LNCaP clone FGC (cell line): ENCODE data around the gene KRTAP4-7.
"Not testable (repeated sequence)": the region's sequence is repeated elsewhere in the genome, so short reads cannot be mapped to it uniquely, and the experiment has no call there.

Experiments
- DNase-seq: peaks from one replicate; pipeline ENCODE4 v3.0.0-alpha.2; 2011; ENCODE audit warnings: low read depth
- H3K4me3 ChIP-seq: 2 replicates; pipeline ENCODE4 v1.5.1; 2011; ENCODE audit warnings: mild to moderate bottlenecking, low read depth, low read length, control low read depth
- TF ChIP-seq, protein P1 (sequence below): IDR thresholded peaks from 2 replicates; pipeline ENCODE4 v1.5.1; 2012; ENCODE audit warnings: mild to moderate bottlenecking; ENCODE audit not compliant: control insufficient read depth, insufficient read depth; ENCODE audit errors: extremely low read depth

Gene KRTAP4-7

DNA sequence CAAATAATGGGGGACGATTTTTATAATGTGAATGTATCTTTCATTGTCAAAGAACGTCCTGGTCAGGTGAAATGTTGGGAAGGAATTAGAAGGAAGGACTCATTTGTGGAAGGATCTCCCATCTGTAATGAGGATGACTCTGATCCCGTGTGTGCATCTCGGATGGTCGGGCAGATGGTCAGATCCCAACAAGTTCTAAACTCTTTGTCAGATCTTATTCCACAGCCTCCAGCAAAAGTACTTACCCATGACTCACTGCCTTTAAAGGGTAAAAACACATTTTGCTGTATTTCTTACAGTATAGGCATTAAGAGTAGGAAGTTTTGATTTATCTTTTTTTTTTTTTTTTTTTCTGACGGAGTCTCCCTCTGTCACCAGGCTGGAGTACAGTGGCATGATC, 14.5 kb downstream of the KRTAP4-7 start:
- TF ChIP-seq, protein P1, sequence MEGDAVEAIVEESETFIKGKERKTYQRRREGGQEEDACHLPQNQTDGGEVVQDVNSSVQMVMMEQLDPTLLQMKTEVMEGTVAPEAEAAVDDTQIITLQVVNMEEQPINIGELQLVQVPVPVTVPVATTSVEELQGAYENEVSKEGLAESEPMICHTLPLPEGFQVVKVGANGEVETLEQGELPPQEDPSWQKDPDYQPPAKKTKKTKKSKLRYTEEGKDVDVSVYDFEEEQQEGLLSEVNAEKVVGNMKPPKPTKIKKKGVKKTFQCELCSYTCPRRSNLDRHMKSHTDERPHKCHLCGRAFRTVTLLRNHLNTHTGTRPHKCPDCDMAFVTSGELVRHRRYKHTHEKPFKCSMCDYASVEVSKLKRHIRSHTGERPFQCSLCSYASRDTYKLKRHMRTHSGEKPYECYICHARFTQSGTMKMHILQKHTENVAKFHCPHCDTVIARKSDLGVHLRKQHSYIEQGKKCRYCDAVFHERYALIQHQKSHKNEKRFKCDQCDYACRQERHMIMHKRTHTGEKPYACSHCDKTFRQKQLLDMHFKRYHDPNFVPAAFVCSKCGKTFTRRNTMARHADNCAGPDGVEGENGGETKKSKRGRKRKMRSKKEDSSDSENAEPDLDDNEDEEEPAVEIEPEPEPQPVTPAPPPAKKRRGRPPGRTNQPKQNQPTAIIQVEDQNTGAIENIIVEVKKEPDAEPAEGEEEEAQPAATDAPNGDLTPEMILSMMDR: no peak
- DNase-seq: no peak

DNA sequence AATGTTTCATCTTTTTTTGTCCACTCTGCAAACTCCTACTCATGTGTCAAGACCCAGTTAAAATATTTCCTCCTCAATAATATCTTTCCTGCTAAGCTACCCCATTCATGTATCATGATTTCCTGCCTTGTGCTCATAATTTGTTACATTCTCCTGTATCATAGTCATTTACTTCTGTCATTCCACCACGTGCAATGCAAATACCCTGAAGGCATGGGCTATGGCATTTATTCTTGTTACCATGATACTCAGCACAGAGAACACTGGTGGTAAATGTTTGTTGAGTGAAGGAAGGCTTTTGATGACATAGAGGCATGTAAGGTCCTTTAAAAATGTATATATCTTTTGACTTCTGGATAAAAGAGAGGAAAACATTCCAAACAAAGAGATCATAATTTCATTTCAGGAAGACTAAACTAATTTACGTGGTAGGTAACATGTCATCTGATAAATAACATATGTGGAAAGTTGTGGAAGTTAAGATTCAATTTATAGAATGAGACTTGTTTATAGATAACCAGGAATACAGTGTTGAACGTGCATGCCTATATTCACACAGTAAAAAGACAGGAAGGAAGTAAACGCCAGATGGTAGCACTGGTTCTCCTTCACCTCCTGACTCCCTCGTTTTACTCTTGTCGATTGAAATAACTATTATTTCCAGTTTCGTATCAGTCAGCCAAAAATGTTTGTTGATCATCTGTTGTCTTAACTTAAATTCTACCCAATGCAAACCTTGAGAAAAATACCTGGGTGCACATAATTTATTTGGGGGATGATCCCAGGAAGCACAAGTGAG, 15.9 kb downstream of the KRTAP4-7 start:
- H3K4me3 ChIP-seq, DNase-seq: not testable (repeated sequence)

More for the DNA sequence above, 14.5 kb downstream of the KRTAP4-7 start:
- H3K4me3 ChIP-seq: no peak overlapping the region

DNA sequence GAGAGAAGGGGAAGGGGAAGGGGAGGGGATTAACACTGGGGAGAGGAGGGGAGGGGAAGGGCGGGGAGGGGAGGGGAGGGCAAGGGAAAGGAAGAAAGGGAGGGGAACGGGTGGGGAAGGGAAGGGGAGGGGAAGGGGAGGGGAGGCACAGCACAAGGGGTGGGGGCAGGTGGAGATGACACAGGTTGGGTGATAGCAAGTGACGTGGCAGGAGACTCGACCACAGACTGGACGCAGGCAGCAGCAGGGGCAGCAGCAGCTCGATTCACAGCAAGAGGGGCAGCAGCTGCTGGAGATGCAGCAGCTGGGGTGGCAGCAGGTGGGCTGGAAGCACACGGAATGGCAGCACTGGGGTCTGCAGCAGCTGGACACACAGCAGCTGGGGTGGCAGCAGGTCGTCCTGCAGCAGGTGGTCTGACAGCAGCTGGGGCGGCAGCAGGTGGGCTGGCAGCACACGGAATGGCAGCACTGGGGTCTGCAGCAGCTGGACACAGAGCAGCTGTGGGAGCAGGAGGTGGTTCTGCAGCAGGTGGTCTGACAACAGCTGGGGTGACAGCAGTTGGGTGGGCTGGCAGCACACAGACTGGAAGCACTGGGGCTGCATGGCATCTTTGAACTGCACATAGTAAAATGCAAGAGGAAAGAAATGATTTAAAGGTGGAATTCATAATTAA, 17.8 kb downstream of the KRTAP4-7 start, which contains the start of gene KRTAP4-16:
Gene KRTAP4-16, minus strand, starts transcription at position 624 of the 674 bp plus-strand sequence. Its CDS starts 0 bp downstream, at position 624.
- no peak for DNase-seq
- H3K4me3 ChIP-seq: no peak within 1 kb of the TSS
- TF ChIP-seq, protein P1: no peak

DNA sequence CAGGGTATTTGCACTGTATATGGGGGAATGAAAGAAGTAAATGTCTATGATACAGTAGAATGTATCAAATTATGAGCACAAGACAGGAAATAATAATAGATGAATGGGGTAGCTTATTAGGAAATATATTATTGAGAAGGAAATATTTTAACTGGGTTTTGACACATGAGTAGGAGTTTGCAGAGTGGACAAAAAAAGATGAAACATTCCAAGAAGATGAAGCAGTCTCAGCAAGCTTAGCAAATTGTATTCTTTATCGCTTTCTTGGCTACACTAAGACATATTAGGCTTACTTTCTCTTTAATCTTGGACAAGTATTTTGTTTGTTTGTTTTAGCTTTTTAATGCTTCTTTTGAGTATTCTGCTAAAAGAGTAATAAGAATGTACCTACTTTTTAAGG, 19.9 kb downstream of the KRTAP4-7 start:
- DNase-seq: no peak
- no peak overlapping the region for H3K4me3 ChIP-seq
- TF ChIP-seq, protein P1: no peak

DNA sequence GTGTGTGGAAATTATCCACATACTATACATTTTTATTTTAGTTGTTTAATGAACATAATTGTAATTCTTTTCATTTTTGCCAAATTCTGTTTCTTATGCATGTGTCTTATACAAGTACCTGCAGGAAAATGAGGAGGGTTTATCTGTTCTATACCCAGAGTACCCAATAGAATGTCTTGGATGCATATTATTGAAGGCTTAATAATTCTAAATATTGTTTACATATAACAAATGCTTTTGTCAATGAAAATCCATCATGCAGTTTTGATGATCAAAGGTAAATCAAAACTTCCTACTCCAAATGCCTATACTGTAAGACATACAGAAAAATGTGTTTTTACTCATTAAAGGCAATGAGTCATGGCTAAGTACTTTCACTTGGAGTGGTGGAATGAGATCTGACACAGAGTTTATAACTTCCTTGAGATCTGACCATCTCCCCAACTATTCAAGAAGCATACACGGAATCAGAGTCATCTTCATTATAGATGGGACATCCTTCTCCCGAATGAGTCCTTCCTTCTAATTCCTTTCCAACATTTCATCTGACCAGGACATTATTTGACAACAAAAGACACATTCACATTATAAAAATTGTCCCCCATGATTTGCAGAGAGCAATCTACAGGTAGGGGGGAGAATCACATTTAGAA, 20.6 kb downstream of the KRTAP4-7 start:
- DNase-seq: not testable (repeated sequence)

DNA sequence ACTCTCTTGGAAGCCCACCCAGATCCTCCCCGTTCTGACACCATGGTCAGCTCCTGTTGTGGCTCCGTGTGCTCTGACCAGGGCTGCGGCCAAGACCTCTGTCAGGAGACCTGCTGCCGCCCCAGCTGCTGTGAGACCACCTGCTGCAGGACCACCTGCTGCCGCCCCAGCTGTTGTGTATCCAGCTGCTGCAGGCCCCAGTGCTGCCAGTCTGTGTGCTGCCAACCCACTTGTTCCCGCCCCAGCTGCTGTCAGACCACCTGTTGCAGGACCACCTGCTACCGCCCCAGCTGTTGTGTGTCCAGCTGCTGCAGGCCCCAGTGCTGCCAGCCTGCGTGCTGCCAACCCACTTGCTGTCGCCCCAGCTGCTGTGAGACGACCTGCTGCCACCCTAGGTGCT, 21.4 kb downstream of the KRTAP4-7 start, which contains the start of gene KRTAP4-9:
Gene KRTAP4-9, plus strand, starts transcription at position 43 of the 400 bp plus-strand sequence. Its CDS starts 0 bp downstream, at position 43.
- H3K4me3 ChIP-seq, DNase-seq: not testable (repeated sequence)

More for the DNA sequence above, 20.6 kb downstream of the KRTAP4-7 start:
- H3K4me3 ChIP-seq: not testable (repeated sequence)

DNA sequence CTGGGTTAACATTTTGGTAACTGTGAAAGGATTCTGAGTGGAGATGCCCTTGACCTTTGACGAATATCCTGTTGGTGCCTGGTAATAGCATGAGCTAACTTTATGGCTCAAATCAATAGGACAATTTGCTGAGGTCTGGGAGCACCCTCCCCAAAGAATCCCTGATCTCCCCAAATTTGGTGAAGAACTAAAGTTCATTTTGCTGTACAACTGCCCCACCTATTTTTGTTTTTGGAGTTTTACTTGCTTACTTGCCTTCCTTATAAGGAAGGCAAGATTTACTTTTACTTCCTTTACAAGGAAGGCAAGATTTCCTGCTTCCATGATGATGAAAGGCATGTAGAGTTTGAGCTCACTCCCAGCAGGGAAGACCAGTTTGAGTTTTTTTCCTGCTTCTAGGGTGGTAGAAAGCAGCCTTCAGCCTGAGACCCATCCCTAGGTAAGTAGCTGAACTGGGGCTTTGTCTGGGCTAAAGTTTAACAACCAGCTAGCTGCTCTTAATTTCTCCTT, 24.0 kb downstream of the KRTAP4-7 start:
- H3K4me3 ChIP-seq: no peak overlapping the region
- DNase-seq: no peak
- TF ChIP-seq, protein P1: no peak

DNA sequence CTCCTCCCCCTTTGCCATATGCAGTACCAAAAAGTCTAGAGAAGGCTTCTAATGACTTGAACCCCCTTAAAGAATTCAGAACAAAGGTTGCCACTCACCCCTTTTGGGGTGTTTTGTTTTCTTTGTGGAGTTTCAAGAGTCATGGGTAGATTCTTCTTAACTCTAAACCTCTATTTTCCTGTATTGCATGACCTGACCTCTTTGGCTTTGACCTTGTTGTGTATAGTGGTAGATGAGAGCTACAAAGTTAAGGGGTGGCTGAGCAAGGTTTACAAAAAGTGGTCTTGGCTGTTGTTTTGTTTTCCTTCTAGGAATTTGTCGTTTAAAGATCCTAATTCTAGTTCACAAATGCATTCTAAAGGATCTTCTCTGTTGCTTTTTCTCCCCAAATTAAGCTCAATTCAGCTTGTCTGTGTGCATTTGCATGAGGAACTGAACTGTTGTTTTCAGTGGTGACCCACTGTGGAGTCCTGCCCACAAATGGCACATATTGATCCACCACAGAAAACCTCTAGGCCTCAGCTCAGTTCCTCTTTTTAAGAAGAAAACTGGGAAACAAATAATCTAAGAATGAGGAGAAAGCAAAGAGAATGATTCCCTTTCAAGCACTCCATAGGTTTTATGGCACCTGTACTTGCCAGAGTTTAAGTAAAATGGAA, 24.9 kb downstream of the KRTAP4-7 start:
- H3K4me3 ChIP-seq, DNase-seq: not testable (repeated sequence)
